ENCODE measurements around the gene MTFR1L. TPM values are rescaled to one million over a fixed set of nuclear protein-coding genes. Genes with fewer than 3 reads are reported as not detected.

The MTFR1L gene
- total RNA-seq, 1 donor from 2014 or later = 77.1 TPM

DNA sequence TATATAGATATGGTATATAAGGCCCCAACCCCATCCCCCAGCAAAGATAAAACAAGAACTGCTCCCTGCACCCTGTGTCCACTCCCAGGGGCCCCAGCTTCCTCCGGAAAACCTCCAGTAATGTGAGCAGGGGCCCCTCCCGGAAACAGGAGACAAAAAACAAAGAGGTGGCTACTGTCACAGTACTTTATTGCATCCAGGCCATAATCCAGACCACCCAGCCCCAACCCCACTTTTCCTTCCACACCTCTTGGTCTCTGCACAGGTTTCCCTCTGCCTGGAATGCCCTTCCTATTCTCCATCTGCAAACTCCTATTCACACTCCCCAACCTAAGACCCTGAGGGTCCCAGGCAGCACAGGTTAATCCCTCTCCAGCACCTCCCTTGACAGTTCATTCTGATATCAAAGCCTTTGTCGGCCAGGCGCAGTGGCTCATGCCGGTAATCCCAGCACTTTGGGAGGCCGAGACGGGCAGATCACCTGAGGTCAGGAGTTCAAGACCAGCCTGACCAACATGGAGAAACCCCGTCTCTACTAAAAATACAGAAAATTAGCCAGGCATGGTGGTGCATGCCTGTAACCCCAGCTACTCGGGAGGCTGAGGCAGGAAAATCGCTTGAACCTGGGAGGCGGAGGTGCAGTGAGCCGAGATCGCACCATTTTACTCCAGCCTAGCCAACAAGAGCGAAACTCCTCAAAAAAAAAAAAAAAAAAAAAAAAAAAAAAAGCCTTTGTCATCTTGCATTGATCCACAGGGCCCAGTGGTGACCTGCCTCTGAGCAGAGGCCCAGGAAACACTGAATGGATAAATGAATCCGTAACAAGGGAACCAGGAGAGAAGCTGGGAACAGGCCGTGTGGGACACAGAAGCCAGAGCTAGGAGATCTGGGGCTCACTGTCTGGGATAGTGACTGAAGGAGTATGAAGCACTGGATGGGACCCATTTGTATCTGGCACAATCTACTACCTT, 41.8 kb downstream of the MTFR1L start:
- no peak for DNase-seq (ENCODE audit: low spot score)

DNA sequence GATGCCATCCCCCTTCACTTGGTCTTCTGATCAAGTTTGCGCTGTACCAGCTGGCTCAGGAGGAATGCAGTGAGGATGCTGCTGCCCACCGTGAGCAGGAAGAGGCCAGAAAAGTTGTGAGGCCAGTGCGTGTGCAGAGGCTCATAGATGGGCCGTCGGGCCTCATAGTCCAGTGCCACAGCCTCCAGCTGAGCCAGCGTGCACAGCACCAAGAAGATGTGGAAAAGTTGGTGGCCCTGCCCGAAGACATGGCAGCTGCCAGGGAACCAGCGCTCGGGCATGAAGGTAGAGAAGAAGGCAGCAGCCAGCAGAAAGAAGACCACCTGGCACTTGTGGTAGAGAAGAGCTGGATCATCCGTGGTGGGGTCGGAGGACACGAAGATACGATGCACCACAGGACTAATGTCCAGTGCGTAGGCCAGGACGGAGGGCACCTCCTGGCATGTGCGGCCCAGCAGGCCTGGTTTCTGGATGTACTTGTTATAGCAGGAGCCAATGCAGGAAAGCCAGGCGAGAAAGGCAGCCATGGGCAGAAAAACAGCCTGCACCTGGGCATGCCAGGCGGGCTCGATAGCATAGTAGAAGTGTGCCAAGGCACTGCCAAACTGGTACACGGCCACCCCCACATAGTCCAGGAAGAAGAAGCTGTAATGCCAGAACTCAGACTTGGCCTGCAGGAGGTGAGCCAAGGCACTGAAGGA, 43.2 kb downstream of the MTFR1L start:
- DNase-seq (ENCODE audit: low spot score) = no peak

DNA sequence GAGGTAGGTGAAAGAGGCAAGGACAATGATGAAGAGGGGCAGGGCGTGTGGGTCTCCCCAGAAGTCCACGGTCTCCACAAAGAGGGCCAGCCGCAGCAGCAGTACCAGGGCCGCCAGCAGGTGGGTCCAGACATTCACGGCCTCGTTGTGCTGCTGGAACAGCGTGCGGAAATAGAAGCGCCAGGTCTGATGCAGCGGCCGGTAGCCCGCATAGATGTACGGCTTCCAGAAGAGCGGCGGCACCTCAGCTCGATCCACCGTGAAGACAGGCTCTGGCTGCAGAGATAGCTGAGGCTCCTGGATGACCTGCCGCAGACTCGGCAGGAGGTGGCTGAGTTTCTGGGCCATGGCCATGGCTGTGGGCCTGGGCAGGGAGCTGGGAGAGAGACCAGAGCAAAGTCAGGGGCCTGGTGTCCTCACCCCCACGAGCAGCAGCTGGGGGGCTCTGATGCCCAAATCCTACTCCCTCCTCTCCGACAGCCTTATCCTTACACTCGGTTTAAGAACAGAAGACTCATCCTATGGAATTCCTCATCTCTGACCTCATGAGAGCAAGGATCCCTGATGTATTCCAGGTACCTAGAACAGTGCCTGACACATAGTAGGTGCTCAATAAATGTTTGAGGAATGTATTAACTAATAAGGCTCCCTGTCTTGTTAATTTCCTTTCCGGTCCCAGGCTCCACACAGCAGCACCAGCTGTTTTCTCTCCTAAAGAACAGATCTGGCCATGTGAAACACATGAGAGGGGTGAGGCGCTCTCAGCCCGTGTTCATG, 43.9 kb downstream of the MTFR1L start:
- no peak for DNase-seq (ENCODE audit: low spot score)

DNA sequence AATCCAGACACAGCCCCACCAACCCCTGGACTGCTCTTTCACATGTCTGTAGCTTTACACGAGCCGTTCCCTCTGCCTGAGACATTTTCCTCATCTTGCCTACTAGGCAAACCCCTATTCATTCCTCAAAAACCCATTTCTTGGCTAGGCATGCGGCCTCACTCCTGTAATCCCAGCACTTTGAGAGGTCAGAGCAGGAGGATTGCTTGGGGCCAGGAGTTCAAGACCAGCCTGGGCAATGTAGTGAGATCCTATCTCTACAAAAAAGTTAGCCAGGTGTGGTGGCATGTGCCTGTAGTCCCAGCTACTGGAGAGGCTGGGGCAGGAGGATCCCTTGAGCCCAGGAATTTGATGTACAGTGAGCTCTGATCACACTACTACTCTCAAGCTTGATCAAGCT, 44.7 kb downstream of the MTFR1L start:
- no peak for DNase-seq (ENCODE audit: low spot score)

DNA sequence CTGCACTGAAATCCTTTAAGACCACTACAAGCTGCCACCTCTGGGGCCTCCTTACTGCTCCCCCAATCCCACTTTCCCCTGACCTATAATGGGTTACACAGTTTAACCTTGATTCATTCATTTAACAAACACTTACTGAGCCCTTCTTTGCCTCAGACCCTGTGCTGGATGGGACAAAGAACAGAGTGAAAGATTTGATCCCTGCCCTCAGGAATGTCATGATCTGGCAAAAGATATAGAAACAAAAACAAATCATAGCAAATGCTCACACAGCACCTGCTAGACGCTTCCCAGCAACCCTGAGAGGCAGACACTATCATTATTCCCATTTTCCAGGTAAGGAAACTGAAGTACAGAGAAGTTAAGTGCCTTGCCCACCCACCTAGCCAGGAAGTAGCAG, 46.5 kb downstream of the MTFR1L start:
- no peak for DNase-seq (ENCODE audit: low spot score)

DNA sequence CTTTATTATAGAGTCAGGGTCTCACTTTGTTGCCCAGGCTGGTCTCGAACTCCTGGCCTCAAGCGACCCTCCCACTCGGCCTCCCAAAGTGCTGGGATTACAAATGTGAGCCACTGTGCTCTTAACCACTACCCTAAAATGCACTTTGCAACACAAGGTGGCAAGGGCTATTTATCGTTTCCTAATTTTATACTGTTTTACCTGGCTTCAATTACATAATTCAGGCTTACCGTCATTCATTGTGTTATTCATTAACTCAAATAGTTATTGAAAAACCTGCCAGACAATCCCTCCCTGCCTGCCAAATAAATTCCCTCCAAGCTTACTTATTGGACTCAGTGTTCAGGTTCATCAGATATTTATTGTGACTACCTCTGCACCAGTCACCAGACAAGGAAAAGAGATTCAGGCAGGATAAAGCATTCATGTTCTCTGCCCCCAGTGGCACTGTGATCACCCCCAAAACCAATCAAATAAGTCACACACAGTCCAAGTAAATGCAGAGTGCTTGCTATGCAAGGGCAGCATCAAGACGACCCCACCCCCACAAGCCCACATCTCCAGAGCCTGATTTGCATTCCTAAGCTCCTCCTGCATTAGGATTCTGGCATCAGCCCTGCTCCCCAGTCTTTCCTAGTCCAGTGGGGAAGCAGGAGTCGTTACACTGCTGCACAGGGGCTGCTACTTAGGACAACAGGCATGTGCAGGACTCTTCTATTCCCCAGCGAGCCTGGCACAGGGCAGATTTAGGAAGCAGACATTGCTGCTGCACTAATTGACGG, 47.6 kb downstream of the MTFR1L start:
- DNase-seq (ENCODE audit: low spot score) = peak; percentile 82

DNA sequence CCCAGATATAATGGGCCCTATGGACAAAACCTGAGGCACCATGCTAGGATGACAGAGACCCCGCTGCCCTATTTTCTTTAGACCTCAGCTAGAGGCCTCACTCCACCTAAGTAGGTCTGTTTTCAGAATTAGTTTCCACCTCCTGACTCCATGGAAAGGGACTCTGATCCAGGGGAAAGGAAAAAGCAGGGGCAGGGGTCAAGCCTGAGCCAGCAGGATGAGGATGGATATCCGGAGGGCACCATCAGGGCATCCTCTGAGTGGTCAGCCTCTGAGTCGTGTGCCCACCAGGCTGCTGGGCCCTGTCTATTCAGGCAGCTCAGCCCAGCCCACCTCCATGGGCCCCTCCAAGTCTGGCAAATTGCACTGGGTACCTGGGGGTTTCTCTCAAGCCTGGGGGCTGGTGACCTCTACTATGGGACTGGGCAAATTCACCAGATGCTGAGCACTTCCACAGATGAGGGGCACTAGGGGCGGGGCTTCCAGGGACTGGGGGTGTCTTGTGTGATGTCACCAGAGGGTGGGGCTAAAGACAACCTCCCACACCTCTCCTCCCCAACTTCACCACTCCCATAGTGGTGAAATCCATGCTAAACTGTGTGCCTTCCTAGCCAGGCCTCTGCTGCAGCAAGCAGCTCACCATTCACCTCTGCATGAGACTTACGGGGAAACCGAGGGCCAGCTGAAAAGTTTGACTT, 50.3 kb downstream of the MTFR1L start:
- DNase-seq (ENCODE audit: low spot score) = no peak

DNA sequence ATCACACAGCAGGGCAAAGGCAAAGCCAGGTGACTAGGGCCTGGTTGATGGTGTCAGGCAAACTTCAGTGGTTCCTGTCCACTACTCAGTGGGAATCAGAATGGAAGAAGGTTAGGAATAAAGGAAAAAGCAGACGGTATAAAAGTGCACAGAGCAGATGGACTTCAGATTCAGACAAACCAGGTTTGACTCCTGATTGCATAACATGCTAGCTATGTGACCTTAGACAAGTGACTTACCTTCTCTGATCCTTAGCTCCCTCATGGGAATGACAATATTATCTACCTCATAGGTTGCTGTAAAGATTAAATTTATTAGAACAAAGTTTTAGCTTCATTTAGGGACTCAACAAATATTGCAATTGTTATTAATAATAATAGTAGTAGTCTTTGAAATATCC, 50.9 kb downstream of the MTFR1L start:
- no peak for DNase-seq (ENCODE audit: low spot score)

DNA sequence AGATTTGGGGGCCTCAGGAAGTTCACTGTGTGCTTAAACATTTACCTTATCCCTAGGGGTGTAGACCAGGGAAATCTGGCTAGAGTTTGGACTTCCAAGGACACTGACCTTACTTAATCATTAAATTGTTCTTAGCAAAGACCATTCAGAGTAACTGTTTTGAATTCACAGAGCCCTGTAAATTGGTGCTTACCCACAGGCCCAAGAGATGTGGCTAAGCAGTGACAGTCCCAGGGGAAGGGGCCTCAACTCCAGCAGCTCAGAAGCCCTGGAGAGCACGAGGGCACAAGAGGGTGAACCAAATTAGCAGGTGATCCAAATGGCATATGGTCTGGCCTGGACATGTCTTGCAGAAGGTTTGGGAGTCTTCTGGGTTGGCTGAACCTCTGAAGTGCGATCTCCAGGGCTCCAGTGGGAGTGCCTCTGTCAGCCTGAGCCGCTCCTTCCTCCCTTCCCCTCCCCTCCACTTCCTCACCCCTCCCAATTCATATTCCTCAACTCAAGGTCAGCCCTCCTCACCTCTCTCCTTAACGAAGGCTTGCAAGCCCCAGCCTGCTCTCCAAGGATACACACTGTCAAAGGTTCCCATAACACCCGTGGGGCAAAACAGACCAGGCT, 51.4 kb downstream of the MTFR1L start:
- DNase-seq (ENCODE audit: low spot score) = no peak

DNA sequence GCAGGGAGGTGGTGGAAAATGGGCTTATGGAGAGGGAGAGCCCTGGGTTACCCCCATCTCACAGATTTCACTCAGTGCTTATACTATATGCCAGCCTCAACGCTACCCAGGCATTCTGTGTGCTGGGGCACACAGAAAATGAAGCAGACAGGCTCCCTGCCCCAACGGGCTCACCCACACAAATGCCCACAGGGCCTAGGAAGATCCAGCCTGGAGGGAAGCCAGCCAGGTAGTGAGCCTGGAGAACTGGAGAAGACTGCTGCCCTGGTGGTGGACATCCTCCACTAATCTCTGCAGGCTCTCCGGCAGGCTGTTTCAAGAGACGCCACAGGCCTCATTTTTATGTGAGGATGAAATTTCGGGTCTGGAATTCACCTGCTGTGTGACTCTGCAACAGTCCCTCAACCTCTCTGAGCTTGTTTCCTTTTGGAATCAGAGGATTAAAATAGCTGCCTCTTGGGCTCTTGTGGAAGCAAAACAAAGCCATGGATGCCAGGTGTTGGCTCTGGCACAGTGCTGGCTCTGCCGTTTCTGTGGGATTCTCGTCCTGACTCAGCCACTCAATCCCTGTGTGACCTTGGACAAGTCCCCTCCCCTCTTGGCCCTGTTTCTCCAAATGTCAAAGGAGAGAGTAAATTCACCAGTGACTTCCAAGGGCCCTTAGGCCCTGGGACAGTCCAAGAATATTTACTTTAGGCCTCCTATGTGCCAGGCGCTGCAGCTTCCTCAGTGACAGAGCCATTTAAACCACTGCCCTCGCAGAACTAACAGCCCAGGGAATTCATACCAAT, 52.1 kb downstream of the MTFR1L start:
- no peak for DNase-seq (ENCODE audit: low spot score)

DNA sequence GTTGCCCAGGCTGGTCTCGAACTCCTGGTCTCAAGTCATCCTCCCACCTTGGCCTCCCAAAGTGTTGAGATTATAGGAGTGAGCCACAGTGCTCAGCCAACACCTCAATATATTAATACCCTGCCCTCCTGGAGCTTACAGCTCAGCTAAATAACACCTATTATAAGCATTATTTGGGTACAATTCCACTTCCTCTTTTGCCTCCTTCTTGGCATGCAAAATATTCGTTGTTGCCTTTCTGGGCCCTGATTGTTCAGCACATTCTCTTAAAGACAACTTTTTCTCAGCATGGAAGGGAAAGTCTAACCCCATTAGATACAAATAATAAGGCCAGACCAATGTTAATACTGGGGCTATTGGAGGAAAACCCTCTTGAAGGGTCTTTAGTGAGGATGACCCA, 53.0 kb downstream of the MTFR1L start:
- DNase-seq (ENCODE audit: low spot score) = no peak

DNA sequence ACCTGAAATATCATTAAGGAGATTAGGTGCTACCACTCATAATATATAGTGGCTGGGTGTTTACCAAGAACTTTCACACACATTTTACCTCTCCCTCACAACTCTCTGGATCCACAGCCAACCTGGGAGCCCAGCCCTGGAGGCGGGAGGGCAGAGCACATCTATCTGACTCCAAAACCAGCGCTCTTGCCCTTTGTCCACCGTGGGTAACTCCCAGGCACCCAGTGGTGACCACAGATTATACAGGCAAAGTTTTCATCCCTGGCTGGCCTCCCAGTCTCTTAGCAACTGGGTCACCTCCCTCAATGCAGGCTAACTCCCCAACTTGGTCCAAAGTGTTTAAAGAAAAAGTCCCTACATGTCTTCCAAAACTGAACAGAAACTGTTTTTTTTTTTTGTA, 53.4 kb downstream of the MTFR1L start:
- DNase-seq (ENCODE audit: low spot score) = no peak

DNA sequence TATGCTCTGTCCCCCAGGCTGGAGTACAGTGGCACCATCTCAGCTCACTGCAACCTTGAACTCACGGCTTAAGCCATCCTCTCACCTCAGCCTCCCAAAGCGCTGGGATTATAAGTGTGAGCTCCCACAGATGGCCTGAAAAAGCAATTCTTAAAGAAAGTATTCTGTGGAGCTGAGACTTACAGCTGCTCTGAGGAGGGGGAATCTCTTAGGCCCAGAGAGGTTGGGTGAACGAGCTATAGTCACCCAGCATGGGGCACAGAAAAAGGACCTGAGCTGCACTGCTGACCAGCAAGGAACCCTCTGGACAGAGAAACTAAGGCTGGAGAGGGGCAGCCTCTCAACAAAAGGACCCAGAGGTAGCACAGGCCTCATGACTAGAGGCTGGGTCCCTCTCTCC, 54.5 kb downstream of the MTFR1L start:
- no peak for DNase-seq (ENCODE audit: low spot score)

DNA sequence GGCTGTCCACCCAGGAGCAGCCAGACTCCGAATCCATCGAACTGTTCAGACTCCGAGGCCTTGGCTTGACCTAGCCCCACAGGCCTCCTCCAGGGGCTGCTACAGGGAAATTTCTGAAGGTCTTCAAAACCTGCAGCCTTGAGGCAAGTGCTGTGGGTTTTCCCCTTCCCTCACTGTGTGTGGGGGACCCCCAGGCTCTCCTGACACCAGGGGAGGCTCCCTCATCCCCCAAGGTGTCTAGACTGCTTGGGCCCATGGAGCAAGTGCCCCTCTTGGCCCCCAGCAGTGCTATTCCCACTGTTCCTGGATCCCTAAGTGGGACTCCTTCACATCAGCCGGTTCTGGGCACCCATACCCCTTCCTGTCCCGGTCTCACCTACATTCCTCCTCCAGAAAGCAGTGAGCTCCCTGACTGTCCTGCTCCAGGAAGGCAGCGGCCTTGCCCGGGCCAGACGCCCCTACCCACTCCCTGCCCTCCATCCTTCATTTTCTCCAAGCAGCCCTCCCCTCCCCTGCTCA, 54.9 kb downstream of the MTFR1L start:
- no peak for DNase-seq (ENCODE audit: low spot score)

DNA sequence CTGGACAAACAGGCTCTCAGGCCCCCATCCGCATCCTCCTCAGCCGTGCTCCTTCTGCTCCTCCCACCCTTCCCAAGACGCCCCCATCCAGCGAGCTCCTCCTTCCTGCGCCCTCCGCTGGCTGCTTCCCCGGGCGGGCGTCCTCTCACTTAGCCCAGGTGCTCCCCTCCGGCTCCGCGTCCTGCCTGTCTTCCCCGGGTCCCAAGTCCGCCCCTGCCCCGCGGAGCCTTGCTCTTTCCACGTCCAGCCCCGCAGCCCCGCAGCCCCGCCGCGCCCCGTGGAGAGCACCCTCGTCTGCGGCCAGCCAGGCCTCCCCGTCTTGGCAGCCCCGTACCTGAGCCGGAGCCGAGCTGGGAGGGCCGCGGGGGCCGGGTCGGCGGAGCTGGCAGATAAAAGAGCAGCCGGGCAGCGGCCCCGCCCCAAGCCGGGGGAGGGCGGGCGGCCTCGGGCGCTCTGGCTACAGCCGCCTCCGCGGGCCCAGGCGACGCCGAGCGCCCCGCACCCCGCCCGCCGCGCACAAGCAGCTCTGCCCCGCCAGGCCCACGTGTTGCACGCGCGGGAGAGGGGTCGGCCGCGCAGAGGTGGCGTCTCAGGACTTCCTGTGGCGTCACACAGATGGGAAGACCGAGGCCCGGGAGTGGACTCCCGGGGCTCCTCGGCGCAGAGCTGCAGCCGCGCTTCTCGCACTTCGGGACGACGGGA, 55.6 kb downstream of the MTFR1L start, which contains the start of gene PAQR7:
PAQR7 (minus strand) TSS at position 555 of the 702 bp plus-strand sequence. CDS start 11,869 bp downstream, outside the sequence.
- peak; percentile 80 for DNase-seq (ENCODE audit: low spot score)

DNA sequence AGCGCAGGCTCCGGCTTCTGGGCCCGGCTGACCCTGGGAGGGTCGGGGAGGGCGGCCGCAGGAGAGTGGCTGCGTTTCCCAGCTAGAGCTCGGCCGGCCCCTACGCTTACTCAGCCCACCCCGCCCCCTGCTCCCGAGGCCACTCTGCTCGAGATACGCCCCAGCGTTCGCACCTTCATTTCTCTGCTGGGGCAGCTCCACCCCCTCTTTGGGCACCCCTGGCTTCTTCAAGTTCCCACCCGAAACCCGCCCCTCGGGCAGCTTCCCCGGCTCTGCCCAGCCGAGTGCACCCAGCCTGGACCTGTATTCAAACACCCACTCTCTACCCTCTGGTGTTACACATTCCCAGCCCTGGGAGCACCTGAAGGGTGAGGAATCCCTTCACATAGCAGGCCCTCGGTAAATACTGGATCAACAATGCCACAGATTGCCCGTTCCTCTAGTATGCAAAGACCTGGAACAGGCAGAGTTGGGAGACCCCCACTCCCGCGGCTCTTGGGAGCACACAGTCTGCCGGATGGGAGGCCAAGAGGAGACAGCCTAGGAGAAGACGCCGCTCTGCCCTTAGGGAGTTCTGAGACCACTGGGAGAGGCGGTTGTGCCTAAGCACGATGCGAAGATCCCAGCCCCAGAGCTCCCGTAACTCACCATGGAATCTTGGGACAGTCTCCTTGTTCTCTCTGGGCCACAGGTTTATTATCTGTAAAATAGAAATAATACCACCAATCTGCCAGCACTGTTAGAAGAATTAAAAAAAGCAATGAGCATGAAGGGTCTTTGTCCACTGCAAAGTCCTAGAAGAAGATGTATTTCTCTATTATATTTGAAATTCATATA, 56.3 kb downstream of the MTFR1L start:
- DNase-seq (ENCODE audit: low spot score) = no peak

DNA sequence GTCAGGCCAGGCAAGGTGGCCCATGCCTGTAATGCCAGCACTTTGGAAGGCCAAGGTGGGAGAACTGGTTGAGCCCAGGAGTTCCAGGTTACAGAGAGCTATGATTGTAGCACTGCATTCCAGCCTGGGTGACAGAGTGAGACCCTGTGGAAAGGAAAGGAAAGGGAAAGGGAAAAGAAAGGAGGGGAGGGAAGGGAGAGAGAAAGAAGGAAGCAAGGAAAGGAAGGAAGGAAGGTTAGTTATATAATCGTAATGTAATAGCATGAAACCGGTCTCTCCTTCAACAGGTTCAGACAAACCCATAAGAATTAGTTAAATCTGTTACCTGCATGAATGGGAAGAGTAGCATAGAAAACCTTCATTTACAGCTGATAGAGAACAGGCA, 56.9 kb downstream of the MTFR1L start:
- DNase-seq (ENCODE audit: low spot score) = no peak

DNA sequence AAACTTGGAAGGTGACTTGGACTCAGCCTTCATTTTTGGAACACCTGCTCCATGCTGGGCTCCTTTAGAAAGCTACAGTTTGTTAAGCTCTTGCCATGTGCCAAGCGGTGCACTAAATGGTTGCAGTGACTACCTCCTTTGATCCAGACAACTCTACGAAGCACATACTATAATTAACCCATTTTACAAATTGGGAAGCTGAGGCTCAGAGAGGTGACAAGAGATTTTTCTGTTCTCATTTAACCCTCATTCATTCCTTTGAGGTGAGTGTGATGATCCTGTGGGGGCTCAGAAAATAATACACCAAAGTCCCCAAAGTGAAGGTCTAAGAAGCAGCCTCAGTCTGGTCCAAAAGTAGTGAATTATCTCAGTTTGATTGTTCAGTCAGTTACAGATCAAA, 57.4 kb downstream of the MTFR1L start:
- no peak for DNase-seq (ENCODE audit: low spot score)

Data from mucosa of gallbladder (tissue), 1 donor.